Non-pigmented ciliary epithelial cell (primary cell): ENCODE data around the gene TMEM255B.

Source experiments
- DNase-seq: peaks from one replicate; pipeline ENCODE4 v3.0.0-alpha.2; 2010; ENCODE audit warnings: low read depth

The TMEM255B gene

DNA sequence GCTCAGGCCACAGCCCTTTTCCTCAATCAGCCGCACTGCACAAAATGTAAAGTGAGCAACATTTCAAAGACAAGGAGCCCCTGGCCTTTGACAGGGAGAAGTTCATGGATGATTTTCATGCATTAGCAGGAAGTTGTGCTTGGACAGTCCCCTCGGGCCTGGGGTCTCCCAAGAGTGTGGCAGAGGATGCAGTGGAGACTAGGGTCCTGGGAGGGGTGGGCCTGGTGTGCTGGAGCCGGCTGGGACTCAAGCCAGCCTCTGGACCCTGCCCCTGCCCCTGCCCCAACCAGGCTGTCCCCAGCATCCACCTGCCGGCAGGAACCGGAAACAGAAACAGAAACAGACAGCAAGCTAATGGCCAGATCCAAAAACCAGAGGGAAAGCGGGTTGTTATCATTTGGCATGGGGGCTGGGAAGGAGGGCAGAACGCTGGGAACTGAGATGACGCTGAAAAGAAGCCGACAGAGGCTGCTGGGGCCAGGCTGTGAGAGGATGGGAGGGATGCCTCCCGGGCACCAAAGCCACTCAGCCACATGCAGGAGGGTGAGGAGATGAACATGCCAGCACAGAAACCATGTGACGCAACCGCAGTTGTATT, 102.5 kb downstream of the TMEM255B start:
- no peak for DNase-seq

DNA sequence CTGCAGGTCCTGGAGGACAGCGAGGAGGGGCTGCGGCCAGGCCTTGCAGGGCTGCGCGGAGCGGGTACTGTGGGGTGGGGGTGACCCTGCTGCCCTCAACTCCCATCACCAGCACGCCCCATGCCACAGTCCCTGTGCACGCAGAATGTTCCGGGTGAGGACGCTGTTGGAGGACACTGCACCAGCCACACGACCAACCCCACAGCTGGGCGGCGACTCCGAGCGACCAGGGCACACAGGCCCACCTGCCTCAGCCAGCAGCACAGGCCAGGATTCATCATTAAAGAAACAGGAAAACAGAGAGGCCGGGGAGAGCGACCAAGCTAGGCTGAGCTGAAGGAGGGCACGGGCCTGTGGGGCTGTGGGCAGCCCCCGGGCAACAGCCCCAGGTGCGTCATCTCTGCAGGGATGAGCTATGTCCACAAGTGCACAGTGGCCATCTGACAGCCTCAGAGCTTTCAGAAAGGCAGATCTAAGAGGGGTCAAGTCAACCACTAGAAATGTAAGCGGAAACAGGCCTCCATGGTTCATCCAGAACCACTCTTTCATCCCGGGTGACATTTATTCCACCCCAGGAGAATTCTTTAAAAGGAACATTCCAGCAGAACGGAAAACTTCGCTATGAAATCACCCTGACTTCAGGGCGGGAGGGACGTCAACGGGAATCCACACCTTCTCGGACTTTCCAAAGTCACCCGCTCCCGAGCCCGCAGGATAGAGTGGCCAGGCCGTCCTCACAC, 103.3 kb downstream of the TMEM255B start:
- DNase-seq = no peak

DNA sequence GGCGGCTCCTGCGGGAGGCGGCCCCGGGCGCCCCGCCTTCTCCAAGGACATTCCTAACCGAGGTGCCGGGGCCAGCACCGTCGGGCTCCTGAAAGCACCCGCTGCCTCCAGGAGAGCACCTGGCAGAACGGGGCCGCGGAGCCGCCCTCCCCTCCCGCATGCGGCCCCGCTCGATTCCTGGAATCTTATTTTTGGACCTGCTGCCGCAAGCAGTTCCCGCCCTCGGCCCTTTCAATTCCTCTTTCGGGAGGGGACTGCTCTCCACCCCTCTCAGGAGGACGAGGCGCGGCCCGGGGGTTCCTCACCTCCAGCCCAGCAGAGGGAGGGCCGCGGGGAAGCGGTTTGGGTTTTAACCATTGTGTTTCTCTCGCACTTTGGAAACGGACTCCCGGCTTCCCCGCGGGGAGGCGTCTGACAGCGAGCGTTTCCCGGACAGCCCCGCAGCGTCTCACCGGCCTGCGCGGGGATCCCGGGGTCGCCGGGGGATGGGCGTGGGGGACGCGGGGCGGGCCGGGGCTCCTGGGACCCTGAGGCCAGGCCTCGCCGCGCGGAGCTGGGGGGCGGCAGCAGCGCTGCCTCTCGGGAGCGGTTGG, 104.0 kb downstream of the TMEM255B start:
- no peak for DNase-seq

DNA sequence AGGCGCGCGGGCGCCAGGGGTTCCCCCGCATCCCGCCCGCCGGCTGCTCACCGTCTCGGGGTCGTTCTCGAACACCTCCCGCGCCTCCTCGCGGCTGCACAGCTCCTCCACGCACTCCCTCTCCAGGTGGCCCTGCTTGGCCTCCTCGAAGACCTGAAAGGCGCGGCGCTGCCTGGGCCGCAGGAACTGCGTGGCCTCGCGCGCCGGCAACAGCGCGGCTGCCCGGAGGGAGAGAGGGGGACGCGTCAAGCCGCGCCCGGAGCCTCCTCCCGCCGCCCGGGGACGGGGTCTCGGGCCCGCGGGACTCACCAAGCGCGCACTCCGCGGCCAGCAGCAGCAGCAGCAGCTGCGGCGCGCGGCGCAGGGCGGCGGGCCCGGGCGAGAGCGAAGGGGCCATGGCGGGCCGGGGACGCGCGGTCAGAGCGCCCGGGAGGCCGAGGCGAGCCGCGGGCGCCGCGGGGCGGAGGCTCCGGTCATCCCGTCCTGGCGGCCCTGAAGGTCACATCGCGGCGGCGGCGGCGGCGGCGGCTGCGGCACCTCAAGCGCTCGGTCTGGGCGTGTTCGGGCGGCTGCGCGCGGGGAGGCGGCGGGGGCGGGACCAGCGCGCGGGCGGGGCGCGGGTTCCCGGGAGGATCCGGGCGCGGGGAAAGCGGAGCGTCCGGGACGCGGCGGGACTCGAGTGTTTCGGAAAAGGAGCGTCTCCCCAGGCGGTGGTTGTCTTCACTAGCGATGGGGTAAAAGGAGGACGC, 104.7 kb downstream of the TMEM255B start, which contains the start of gene GAS6:
TSS of gene GAS6 (minus strand) at position 553 of the 749 bp plus-strand sequence. CDS start at position 397, 156 bp downstream.
- DNase-seq = no peak

DNA sequence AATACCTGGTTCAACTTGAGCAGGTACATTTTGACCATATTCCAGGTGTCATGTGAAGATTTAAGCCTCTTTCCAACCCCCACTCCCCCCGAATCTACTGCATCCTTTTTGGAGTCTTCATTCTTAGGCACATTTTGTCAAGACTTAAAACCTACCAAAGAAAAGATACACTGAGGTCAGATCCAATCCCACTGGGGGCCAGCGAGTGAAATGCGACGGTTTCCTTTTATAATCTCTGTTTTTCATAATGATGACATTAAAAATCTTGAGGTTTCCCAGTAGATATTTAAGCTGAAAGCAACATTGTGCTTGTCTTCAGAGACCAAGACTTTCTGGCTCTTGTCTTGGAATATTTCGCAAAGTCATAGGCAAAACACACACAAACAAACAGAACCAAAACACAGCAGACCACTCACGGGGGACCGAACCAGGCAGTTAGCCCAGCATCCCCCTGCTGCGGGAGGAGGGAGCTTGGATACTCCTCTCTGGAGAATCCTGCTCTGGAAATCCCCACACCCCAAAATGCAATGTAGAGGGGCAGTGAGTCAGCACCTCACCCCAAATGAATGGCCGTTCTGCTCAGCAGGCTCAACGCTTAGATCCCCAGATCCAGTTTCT, 105.4 kb downstream of the TMEM255B start:
- no peak for DNase-seq

DNA sequence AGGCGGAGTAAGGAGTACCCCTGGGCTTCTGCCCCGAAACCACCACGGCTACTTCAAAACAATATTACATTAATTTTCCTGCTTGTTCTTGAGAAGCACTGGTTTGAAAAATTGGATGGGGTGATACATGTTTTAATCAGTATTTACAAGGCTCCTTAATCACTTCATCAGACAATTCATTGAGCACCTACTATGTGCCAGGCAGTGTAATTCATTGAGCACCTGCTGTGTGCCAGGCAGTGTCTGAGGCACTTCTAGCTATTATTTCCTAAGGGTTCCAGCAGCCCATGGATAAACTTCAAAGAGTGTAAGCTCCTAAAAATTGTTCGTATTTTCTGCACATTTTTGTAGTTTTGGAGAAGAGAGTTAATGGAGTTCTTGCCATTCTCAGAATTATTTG, 106.4 kb downstream of the TMEM255B start:
- DNase-seq = no peak
